Measurements from ENCODE around the gene ZNF630. TPM values are rescaled to one million over a fixed set of nuclear protein-coding genes. Genes with fewer than 3 reads are reported as not detected.
"Not testable (repeated sequence)": the region's sequence is repeated elsewhere in the genome, so short reads cannot be mapped to it uniquely, and the experiment has no call there.

Gene ZNF630
- total RNA-seq = 1 to 10 TPM in 2 of 4 donors, under 1 TPM in 2; 0.44 to 2.7 (median 1.1) TPM

DNA sequence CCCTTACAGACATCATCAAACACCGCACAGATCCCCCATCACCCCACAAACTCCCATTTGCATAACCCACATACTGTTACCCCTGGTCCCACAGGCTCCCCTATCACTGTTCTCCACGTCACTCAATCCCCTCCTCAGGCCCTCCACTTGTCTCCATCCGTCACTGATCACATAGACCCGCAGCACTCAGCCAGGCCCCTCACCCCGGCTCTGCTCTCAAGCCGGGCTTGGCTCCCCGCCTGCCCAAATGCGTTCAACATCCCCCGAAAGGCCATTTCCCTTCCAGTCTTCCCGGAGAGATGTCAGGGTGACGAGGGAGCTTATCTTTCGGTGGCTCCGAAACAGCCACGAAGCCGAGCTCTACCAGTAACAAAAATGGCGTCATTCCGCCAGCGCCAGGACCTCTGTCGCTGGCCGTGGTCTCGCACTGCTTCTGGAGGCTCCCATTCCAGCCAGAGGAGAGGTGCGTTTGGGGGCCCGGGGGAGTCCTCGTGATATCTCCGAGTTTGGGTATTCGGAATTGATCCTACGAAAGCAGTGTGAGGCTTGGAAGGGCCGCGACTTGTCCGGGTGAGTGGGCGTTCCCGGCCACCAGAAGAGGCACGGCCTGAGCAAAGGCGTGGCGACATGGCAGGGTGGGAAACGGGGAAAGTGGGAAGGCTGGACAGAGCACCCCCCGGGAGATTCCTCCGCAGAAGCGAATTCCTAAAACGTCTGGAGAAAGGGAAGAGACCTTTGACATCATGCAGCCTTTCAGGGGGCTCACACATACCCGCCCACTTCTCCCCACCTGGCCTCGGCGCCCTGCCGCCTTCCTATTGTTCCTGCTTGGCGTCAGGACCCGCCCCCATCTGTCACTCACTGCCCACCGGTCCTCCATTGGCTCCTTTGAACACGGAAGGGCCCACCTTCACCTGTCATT, at the start of gene ZNF630:
Gene ZNF630 (minus strand): TSS at position 577 of the 922 bp plus-strand sequence. CDS start 4,754 bp downstream, outside the sequence.
- intact Hi-C loops (cut with DNase I) = no loop called here
- WGBS, 2 donors = 2 to 21% methylated on average over 7 to 13 of the region's 48 CpGs
- Histone ChIP-seq H3K36me3 (no peaks in the 10 kb centered on the region), H3K27me3 (no peaks in the 10 kb centered on the region), H3K4me1 (peaks cover 0 to 4% (median 0%) of the 10 kb centered on the region in 3 donors), H3K27ac (peak within 1 kb of the TSS; percentile 86 to 90 (median 87)), H3K4me3 (peak within 1 kb of the TSS; percentile 56 to 76 (median 64)), H3K9me3 (no peaks in the 10 kb centered on the region)
- peak; percentile 11 for DNase-seq
- peak in 1 of 4 donors; percentile 51 for TF ChIP-seq POLR2A (IDR thresholded peaks at IDR 0.05)
- TF ChIP-seq, protein P1, sequence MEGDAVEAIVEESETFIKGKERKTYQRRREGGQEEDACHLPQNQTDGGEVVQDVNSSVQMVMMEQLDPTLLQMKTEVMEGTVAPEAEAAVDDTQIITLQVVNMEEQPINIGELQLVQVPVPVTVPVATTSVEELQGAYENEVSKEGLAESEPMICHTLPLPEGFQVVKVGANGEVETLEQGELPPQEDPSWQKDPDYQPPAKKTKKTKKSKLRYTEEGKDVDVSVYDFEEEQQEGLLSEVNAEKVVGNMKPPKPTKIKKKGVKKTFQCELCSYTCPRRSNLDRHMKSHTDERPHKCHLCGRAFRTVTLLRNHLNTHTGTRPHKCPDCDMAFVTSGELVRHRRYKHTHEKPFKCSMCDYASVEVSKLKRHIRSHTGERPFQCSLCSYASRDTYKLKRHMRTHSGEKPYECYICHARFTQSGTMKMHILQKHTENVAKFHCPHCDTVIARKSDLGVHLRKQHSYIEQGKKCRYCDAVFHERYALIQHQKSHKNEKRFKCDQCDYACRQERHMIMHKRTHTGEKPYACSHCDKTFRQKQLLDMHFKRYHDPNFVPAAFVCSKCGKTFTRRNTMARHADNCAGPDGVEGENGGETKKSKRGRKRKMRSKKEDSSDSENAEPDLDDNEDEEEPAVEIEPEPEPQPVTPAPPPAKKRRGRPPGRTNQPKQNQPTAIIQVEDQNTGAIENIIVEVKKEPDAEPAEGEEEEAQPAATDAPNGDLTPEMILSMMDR (IDR thresholded peaks at IDR 0.05) = no peak

DNA sequence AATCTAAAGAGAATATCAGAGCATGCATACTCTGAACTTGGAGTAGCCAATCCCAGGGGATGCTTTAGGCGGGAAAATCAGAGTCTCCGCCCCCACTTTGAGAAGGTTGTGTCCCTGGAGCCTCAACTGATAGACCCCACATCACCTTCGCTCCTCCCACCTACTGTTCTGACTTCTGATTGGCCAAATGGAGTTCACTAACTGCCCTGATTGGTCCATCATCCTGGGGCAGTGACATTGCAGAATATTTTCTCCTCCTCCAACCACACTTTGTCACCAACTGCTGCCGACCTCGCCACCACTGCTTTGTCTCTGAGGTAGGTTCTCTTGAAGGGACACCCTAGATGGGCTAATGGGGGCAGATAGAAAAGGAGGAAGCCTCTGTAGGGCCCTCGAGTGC, 36.3 kb upstream of the ZNF630 start:
- H3K36me3 ChIP-seq = no peaks in the 10 kb centered on the region
- H3K4me3 ChIP-seq = no peak overlapping the region
- no peak for TF ChIP-seq POLR2A (IDR thresholded peaks at IDR 0.05)
- TF ChIP-seq, protein P1 (IDR thresholded peaks at IDR 0.05) = no peak
- no peak for DNase-seq
- H3K27me3 ChIP-seq = no peaks in the 10 kb centered on the region
- 50 to 76% methylated on average over 2 to 6 of the region's 6 CpGs for WGBS, 2 donors
- intact Hi-C loops (cut with DNase I) = no loop called here
- no peak overlapping the region for H3K27ac ChIP-seq
- no peaks in the 10 kb centered on the region for H3K4me1 ChIP-seq
- no peaks in the 10 kb centered on the region for H3K9me3 ChIP-seq

DNA sequence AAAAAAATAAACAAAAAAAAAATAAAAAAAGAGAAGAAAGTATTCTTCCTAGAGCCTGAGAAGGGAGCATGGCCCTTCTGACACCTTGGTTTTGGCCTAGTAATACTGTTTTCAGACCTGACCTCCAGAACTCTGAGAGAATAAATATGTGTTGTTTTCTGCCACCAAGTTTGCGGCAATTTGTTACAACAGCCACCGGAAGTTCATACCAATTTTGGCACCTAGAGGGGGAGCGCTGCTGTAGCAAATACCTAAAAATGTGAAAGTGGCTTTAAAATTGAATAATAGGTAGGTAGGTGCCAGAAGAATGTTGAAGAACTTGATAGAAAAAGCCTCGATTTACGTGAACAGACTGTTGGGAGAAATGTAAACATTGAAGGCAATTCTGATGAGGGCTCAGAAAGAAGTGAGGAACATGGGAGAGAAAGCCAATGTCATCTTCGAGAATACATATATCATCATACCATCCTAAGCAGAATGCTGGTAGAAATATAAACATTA, 31.5 kb upstream of the ZNF630 start:
- Histone ChIP-seq H3K36me3 (no peaks in the 10 kb centered on the region), H3K4me3 (no peak overlapping the region), H3K4me1 (no peaks in the 10 kb centered on the region), H3K27ac (no peak overlapping the region), H3K9me3 (no peaks in the 10 kb centered on the region), H3K27me3 (no peaks in the 10 kb centered on the region)
- DNase-seq = no peak
- intact Hi-C loops (cut with DNase I) = no loop called here
- 76 to 92% methylated on average over 6 of the region's 6 CpGs for WGBS, 2 donors
- no peak for TF ChIP-seq POLR2A (IDR thresholded peaks at IDR 0.05)
- TF ChIP-seq, protein P1 (IDR thresholded peaks at IDR 0.05) = no peak

DNA sequence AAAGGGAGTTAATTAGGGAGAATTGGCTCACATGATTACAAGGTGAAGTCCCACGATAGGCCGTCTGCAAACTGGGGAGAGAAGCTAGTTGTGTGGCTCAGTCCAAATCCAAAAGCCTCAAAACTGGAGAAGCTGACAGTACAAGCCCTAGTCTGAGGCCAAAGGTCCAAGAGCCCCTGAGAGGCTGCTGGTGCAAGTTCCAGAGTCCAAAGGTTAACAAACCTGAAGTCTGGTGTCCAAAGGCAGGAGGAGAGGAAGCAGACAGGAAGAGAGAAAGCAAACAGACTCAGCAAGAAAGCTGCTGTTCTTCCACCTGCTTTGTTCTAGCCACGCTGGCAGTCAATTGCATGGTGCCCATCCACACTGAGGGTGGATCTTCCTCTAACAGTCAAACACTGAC, 30.0 kb upstream of the ZNF630 start:
- DNase-seq = no peak
- TF ChIP-seq POLR2A (IDR thresholded peaks at IDR 0.05) = no peak
- TF ChIP-seq, protein P1 (IDR thresholded peaks at IDR 0.05) = no peak
- no peaks in the 10 kb centered on the region for H3K27me3 ChIP-seq
- WGBS, 2 donors = 81 to 100% methylated on average over 2 to 3 of the region's 3 CpGs
- intact Hi-C loops (cut with DNase I) = no loop called here
- no peaks in the 10 kb centered on the region for H3K36me3 ChIP-seq
- no peaks in the 10 kb centered on the region for H3K4me1 ChIP-seq
- no peaks in the 10 kb centered on the region for H3K9me3 ChIP-seq
- H3K4me3 ChIP-seq = no peak overlapping the region
- no peak overlapping the region for H3K27ac ChIP-seq

DNA sequence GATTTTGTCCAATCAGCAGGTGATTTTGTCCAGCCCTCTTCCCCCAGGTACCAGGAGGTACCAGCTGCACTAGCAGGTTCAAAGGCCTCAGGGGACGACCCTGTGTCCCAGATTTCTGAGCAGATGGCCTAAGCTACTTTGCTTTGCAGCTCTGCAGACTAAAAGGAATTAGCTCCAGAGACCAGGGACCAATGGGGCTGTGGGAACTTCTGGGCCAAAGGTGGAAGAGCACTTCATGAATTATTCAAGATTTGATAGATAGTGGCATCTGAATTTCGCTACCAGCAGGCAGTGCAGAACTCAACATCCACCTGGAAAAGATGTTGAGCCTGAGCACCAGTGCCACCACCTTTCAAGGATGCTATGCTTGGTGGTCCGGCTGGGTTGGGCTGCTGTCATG, 21.1 kb upstream of the ZNF630 start:
- H3K4me1 ChIP-seq; H3K27ac ChIP-seq; H3K27me3 ChIP-seq; DNase-seq; H3K9me3 ChIP-seq; intact Hi-C loops (cut with DNase I); H3K4me3 ChIP-seq; H3K36me3 ChIP-seq: not testable (repeated sequence)
- WGBS, 2 donors = 54% methylated on average over 3 of the region's 3 CpGs; no CpG with 5 or more reads in 1 of the 2 donors
